Transverse colon (tissue), 4 donors: ENCODE measurements around the gene PAK4. TPM values are rescaled to one million over a fixed set of nuclear protein-coding genes. Genes with fewer than 3 reads are reported as not detected.

Experiments
- DNase-seq: peaks from one replicate; pipeline ENCODE4 v3.0.0-alpha.2; 2019
- H3K27ac ChIP-seq, 4 donors: fragments of 200-600 bp; sonication (generic); 2 replicates each; pipeline ENCODE4 v1.5.1; 2016 to 2018; ENCODE audit warnings: inconsistent platforms in 4 of 4
- H3K27me3 ChIP-seq: fragments of 200-600 bp; sonication (generic); 2 replicates; pipeline ENCODE4 v1.5.1; 2017; ENCODE audit warnings: inconsistent platforms
- H3K36me3 ChIP-seq, 4 donors: fragments of 200-600 bp; sonication (generic); 2 replicates each; pipeline ENCODE4 v1.5.1; 2017 to 2019; ENCODE audit warnings: inconsistent platforms in 4 of 4
- H3K4me1 ChIP-seq, 4 donors: fragments of 200-600 bp; sonication (generic); 2 replicates each; pipeline ENCODE4 v1.5.1; 2017 to 2020; ENCODE audit warnings: inconsistent platforms in 4 of 4
- H3K4me3 ChIP-seq, 4 donors: fragments of 200-600 bp; sonication (generic); 1 replicate in 1 of 4; 2 replicates in 3 of 4; pipeline versions ENCODE4 v1.5.1 to v1.6.1; 2017 to 2019; ENCODE audit warnings: inconsistent platforms in 4 of 4
- H3K9me3 ChIP-seq, 2 donors: fragments of 200-600 bp; sonication (generic); 2 replicates each; pipeline ENCODE4 v1.5.1; 2017 to 2019; ENCODE audit warnings: inconsistent platforms in 2 of 2
- CTCF ChIP-seq, 5 experiments: fragments of 200-600 bp in 3 of 5; fragments of 450-650 bp in 2 of 5; sonication (generic) in 3 of 5; IDR thresholded peaks; 1 replicate in 2 of 5; 2 replicates in 3 of 5; pipeline ENCODE4 v1.5.1; 2016 to 2017; ENCODE audit warnings: antibody characterized with exemption in 5 of 5, inconsistent platforms in 3 of 5, mild to moderate bottlenecking in 2 of 5, moderate library complexity in 1 of 5
- EP300 ChIP-seq: sonication (generic); formaldehyde crosslinking; IDR thresholded peaks from one replicate; pipeline ENCODE4 v1.6.1; 2017; ENCODE audit warnings: antibody characterized with exemption, low read depth
- POLR2A ChIP-seq: fragments of 450-650 bp; IDR thresholded peaks from one replicate; pipeline ENCODE4 v1.6.1; 2016; ENCODE audit warnings: antibody characterized with exemption, mild to moderate bottlenecking, moderate library complexity
- POLR2AphosphoS5 ChIP-seq, 3 donors: sonication (generic); formaldehyde crosslinking; IDR thresholded peaks; one replicate each; pipeline ENCODE4 v1.6.1; 2016; ENCODE audit warnings: antibody characterized with exemption in 3 of 3
- WGBS, 2 donors: methylation state at CpG; one replicate each; pipeline ENCODE4 v1.1.5; 2018; ENCODE audit warnings: low coverage in 1 of 2; 5-methylcytosine and 5-hydroxymethylcytosine counted together
- in situ Hi-C, 4 donors: fragments of 200-750 bp; cut with MboI; loops; one replicate each; pipeline versions ENCODE4 v1.15.0 to v1.15.1; 2017; ENCODE audit warnings: low sequenced_read_pairs in 3 of 4, low pct_ligation_motif_present in 1 of 4, low pct_unique_long_range_greater_than_20kb in 1 of 4
- intact Hi-C: fragments of 100-400 bp; cut with DNase I; formaldehyde crosslinking; loops from one replicate; pipeline ENCODE4 v1.15.1; 2023; ENCODE audit warnings: low total_unique reads
- total RNA-seq, 4 donors: library from RNA; depleted of rRNA; stranded (reverse); fragments of >200 nt; gene quantifications; one replicate each; pipeline ENCODE4 v1.1.0, GENCODE V29; 2016

The PAK4 gene
- total RNA-seq, 4 donors from 2014 or later = 43.8 to 96.1 (median 63.2) TPM

DNA sequence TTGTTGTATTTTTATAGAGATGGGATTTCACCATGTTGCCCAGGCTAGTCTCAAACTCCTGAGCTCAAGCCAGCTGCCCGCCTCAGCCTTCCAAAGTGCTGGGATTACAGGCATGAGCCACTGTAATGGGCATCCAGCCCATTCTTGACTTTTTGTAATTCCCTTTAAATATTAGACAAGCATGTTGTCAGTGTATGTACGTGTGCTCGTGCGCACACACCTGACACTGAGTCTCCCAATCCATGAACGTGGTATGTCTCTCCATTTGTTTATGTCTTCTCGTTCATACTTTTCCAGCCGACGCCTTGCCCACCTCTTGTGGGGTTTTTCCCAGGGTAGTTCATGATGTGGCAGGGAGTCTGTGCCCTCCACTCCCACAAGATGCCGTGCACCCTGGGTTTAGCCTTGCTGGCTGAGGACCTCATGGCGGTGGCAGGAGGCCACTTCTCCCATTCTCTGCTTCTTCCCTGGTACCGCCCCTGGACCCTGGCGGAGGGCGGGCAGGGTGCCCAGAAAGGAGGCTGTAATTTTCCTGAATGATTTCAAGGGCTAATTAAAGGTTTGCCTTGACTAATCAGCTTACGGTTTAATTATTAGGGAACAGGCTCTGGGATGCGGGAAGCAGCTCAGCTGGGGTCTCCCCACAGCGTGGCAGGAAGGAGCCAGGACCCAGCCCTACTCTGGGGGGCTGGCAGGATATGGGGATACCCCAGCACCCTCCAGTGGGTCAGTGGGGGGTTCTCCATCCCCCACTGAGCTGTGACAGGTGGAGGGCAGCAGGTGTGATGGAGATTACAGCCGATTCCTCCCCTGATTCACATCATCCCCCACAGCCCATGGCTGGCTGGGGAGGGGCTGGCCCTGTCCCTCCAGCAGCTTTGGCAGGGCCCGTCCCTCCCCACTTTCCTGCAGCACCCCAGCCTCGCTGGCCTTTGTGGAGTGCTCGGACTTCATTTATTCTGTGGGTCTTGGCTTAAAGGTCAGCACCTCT, 12.9 kb downstream of the PAK4 start:
- Histone ChIP-seq H3K27me3 (no peaks in the 10 kb centered on the region), H3K9me3 (no peaks in the 10 kb centered on the region), H3K4me3 (no peak overlapping the region), H3K27ac (no peak overlapping the region), H3K4me1 (peaks cover 9 to 60% (median 44%) of the 10 kb centered on the region in 4 donors), H3K36me3 (no peaks in the 10 kb centered on the region)
- in situ Hi-C loops = no loop called here
- intact Hi-C loops = no loop called here
- DNase-seq = no peak
- 87 to 93% methylated on average over 8 to 18 of the region's 20 CpGs for WGBS, 2 donors
- TF ChIP-seq POLR2AphosphoS5 (IDR thresholded peaks at IDR 0.05) (no peak), CTCF (IDR thresholded peaks at IDR 0.05) (no peak), POLR2A (no peak), EP300 (no peak)

GRCh38 chr19:39139305-39139874, 13.8 kb downstream of the PAK4 start:
- no peaks in the 10 kb centered on the region for H3K9me3 ChIP-seq
- no peak overlapping the region for H3K27ac ChIP-seq
- no peaks in the 10 kb centered on the region for H3K27me3 ChIP-seq
- H3K4me1 ChIP-seq = peaks cover 10 to 60% (median 43%) of the 10 kb centered on the region in 4 donors
- no peak for DNase-seq
- in situ Hi-C loops (no loop called here), intact Hi-C loops (no loop called here)
- no peaks in the 10 kb centered on the region for H3K36me3 ChIP-seq
- WGBS, 2 donors = 74 to 100% methylated on average over 2 to 8 of the region's 8 CpGs
- H3K4me3 ChIP-seq = no peak overlapping the region
- TF ChIP-seq POLR2AphosphoS5 (IDR thresholded peaks at IDR 0.05) (no peak), EP300 (no peak), POLR2A (no peak), CTCF (IDR thresholded peaks at IDR 0.05) (no peak)

DNA sequence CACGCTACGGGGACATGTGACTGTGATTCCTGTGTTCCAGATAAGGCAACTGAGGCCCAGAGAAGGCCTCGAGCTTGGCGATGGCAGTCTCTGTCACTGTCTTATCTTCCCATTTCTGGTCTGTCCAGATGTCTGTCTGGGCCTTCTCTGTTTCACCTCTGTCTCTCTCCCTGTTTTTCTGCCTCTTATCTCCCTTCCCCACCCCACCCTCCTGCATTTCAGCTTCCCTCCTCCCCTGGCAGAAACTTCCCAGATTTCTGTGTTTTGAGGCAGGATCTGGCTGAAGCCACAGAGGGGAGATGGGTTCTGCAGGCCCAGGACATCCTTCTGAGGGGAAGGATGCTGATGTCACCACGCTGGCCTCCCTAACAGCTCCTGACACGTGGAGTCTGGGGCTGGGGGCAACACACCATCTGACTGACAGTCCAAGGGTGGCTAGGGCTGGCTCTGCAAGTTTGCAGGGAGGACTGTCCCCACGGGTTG, 14.4 kb downstream of the PAK4 start:
- in situ Hi-C loops (no loop called here), intact Hi-C loops (no loop called here)
- DNase-seq = no peak
- 54% methylated on average over 7 of the region's 7 CpGs; no CpG with 5 or more reads in 1 of the 2 donors for WGBS, 2 donors
- Histone ChIP-seq H3K36me3 (no peaks in the 10 kb centered on the region), H3K9me3 (no peaks in the 10 kb centered on the region), H3K4me1 (peaks cover 13 to 67% (median 49%) of the 10 kb centered on the region in 4 donors), H3K27me3 (no peaks in the 10 kb centered on the region), H3K27ac (no peak overlapping the region), H3K4me3 (no peak overlapping the region)
- TF ChIP-seq CTCF (IDR thresholded peaks at IDR 0.05) = no peak
- no peak for TF ChIP-seq EP300
- TF ChIP-seq POLR2A = no peak
- no peak for TF ChIP-seq POLR2AphosphoS5 (IDR thresholded peaks at IDR 0.05)

DNA sequence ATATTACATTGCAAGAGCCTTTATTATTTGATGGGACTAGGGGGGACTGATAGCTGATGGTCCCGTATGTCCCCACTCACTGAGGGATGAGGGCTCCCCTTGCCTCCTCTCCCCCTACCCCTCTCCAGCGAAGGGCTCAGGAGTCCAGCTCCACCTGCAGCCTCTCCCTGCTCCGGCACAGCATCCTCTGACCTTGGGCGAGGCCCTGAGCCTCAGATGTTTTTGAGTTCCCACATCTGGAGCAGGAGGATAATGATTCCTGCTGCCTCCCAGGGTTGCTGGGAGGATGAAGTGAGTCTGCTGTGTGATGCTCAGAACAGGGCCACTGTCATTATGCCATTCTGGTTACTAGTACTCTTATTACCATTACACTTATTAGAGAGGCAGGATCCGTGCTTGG, 15.0 kb downstream of the PAK4 start:
- intact Hi-C loops = no loop called here
- peaks cover 19 to 71% (median 55%) of the 10 kb centered on the region in 4 donors for H3K4me1 ChIP-seq
- in situ Hi-C loops = no loop called here
- WGBS, 2 donors = 65% methylated on average over 4 of the region's 5 CpGs; no CpG with 5 or more reads in 1 of the 2 donors
- TF ChIP-seq EP300 (no peak), POLR2AphosphoS5 (IDR thresholded peaks at IDR 0.05) (no peak), POLR2A (no peak), CTCF (IDR thresholded peaks at IDR 0.05) (no peak)
- no peak overlapping the region for H3K4me3 ChIP-seq
- no peaks in the 10 kb centered on the region for H3K9me3 ChIP-seq
- DNase-seq = no peak
- H3K36me3 ChIP-seq = no peaks in the 10 kb centered on the region
- H3K27me3 ChIP-seq = no peaks in the 10 kb centered on the region
- H3K27ac ChIP-seq = no peak overlapping the region
